Urinary bladder (tissue), 4 donors: Measurements from ENCODE around the gene NANP. TPM values are rescaled to one million over a fixed set of nuclear protein-coding genes. Genes with fewer than 3 reads are reported as not detected.
"Not testable (repeated sequence)": the region's sequence is repeated elsewhere in the genome, so short reads cannot be mapped to it uniquely, and the experiment has no call there.

Source experiments
- DNase-seq: peaks from one replicate; pipeline ENCODE4 v3.0.0-alpha.2; 2015; ENCODE audit errors: extremely low spot score
- H3K27ac ChIP-seq: one replicate; pipeline ENCODE4 v1.5.1; 2013; ENCODE audit warnings: low read depth, mild to moderate bottlenecking, moderate library complexity
- H3K36me3 ChIP-seq: one replicate; pipeline ENCODE4 v1.6.1; 2013; ENCODE audit warnings: mild to moderate bottlenecking, moderate library complexity; ENCODE audit not compliant: insufficient read depth
- H3K4me1 ChIP-seq: one replicate; pipeline ENCODE4 v1.6.1; 2013; ENCODE audit warnings: mild to moderate bottlenecking, moderate library complexity; ENCODE audit not compliant: insufficient read depth
- H3K4me3 ChIP-seq: one replicate; pipeline ENCODE4 v1.5.1; 2013; ENCODE audit warnings: low read depth, low read length
- WGBS: extraction: QIAGEN DNeasy Blood & Tissue Kit; methylation state at CpG from one replicate; pipeline ENCODE4 v1.1.7; 2013; 5-methylcytosine and 5-hydroxymethylcytosine counted together
- polyA plus RNA-seq: library from polyadenylated mRNA; stranded (reverse); fragments of 200-250 nt; gene quantifications from one replicate; pipeline ENCODE4 v1.2.3, GENCODE V29; 2013
- total RNA-seq: library from RNA; depleted of rRNA; stranded (reverse); fragments of >200 nt; gene quantifications from one replicate; pipeline ENCODE4 v1.2.3, GENCODE V29; 2014
- donor health status: healthy with polysubstance abuse.
- donor health status: healthy.

NANP gene, protein sequence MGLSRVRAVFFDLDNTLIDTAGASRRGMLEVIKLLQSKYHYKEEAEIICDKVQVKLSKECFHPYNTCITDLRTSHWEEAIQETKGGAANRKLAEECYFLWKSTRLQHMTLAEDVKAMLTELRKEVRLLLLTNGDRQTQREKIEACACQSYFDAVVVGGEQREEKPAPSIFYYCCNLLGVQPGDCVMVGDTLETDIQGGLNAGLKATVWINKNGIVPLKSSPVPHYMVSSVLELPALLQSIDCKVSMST
- total RNA-seq: 8.9 TPM
- polyA plus RNA-seq: 2.5 TPM

DNA sequence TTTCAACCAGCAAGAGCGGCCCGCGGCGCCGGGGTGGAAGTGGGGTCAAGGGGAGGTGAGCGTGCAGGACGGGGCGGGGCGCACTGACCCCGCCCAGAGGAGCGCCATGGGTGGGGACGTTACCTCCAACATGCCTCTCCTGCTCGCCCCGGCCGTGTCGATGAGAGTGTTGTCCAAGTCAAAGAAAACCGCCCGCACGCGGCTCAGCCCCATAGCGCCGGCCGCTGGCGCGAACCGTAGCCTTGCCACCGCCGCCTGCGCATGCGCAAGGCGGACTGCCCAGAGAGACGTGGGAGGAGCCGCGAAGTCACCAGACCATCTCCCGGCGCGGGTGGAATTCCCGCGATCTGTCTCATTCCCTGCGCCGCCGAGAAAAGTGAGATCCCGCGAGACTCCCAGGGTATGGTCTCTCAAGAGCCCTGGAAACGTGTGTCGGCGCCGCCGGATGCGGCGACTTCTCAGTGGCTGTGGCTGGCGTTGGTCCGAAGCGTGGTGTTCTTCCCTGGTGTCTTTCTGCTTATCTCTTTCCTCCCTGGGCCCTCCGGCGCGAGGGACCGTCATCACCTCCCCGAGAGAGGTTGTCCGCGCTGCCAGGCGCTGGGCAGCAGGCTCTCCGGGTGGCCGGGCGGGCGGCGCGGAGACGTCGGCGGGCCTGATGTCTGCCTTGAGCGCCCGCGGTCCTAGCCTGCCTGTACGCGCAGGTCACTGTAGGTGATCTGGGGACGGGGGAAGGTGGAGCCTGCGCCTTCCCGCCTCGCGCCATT, at the start of gene NANP:
NANP (minus strand) TSS at position 279 of the 764 bp plus-strand sequence; CDS start at position 213, 66 bp downstream.
- WGBS: under 1% methylated on average over 81 of the region's 81 CpGs
- no peaks in the 10 kb centered on the region for H3K36me3 ChIP-seq
- no peaks in the 10 kb centered on the region for H3K4me1 ChIP-seq
- H3K4me3 ChIP-seq: peak within 1 kb of the TSS; percentile 84
- H3K27ac ChIP-seq: peak within 1 kb of the TSS; percentile 89
- peak; percentile 96 for DNase-seq

DNA sequence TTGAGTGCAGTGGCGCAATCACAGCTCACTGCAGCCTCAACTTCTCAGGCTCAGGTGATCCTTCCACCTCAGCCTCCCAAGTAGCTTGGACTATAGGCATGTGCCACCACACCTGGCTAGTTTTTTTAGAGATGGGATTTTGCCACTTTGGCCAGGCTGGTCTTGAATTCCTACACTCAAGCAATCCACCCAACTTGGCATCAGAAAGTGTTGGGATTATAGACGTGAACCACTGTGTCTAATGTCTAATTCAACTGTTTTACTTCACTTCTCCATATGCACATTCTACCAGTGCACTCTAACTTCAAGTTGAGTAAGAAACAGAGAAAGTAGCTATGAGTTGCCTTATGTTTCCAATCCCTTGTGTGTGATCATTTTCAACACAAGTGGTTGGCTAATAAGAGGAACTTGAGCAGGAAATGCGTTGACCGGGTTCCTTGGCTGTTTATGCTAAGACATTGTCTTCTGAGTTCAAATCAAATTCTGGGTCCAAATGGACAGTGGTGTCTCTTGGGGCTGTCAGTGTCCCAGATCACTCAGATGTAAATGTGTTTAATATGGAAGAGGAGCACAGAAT, 48.9 kb upstream of the NANP start:
- no peaks in the 10 kb centered on the region for H3K4me1 ChIP-seq
- WGBS: 93% methylated on average over 4 of the region's 4 CpGs

DNA sequence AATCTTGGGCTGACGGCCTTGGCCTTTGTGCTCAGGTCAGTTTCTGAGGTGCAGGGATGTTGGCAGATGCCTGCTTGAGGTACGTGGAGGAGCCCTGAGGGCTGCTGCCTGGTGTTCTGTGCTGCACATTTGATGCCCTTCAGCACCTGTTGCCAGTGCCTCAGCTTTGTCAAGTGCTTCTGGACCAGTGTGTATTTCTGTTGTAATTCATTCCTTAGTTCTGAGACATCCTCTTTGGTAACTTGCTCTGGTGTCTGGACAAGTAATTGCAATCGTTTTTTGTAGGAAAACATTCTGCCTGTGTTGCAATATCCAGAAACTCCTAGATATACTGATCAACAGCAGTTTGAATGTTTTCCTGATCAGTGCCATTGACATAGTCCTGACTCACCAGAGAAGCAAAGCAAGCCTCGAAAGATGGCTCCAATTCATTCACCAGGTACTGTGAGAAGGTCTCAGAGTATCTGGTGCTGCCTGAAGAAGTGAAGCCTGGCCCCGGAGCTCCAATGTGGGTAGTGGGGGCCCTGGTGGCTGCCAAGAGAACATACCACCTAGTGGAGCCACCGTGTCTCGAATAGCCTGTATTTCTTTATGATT, 46.1 kb upstream of the NANP start:
- Histone ChIP-seq H3K36me3 (peaks cover 1% of the 10 kb centered on the region), H3K4me3 (no peak overlapping the region), H3K27ac (no peak overlapping the region), H3K4me1 (no peaks in the 10 kb centered on the region)
- no peak for DNase-seq
- 65% methylated on average over 7 of the region's 7 CpGs for WGBS

More for the DNA sequence above, 48.9 kb upstream of the NANP start:
- peaks cover 11% of the 10 kb centered on the region for H3K36me3 ChIP-seq
- DNase-seq: no peak
- H3K27ac ChIP-seq: no peak overlapping the region
- H3K4me3 ChIP-seq: no peak overlapping the region

DNA sequence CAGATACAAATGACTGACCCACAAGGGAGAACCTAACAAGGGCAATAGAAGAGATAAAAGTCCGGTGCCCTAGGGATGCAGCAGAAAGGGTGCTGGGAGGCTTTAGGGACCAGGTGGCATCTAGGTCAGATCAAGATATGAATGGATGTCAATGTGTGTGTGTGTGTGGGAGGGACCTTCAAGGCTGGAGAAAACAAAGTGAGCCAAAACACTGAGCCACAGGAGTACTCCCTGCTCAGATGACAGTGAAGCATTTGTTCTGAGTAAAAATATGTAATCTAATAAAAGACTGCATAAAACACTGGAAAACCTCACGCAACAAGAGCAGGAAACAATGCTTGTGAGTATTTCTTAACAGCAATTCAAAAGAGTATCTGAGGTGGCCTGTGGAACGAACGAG, 44.6 kb upstream of the NANP start:
- Histone ChIP-seq H3K4me1 (no peaks in the 10 kb centered on the region), H3K27ac (no peak overlapping the region), H3K4me3 (no peak overlapping the region), H3K36me3 (no peaks in the 10 kb centered on the region)
- no peak for DNase-seq
- WGBS: 78% methylated on average over 4 of the region's 4 CpGs

DNA sequence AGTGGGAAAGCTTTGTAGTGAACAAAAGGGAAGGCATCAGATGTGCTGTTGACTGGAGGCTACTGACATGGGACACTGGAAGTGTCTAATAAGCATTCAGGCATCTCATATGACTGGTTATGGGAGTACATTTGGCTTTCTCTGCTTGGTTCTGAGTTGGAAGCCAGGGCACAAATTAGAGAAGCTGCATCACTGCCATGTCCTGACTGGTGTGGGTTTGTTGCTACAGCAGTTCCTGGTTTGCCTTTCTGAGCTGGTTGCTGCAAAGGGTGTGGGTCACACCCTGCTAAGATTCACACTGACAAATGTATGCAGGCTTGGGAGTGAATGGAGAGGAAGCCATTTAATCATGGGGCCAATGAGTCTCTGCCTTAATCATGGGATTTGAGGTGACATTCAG, 36.2 kb upstream of the NANP start:
- no peaks in the 10 kb centered on the region for H3K4me1 ChIP-seq
- DNase-seq: no peak
- H3K4me3 ChIP-seq: no peak overlapping the region
- no peak overlapping the region for H3K27ac ChIP-seq
- no peaks in the 10 kb centered on the region for H3K36me3 ChIP-seq

DNA sequence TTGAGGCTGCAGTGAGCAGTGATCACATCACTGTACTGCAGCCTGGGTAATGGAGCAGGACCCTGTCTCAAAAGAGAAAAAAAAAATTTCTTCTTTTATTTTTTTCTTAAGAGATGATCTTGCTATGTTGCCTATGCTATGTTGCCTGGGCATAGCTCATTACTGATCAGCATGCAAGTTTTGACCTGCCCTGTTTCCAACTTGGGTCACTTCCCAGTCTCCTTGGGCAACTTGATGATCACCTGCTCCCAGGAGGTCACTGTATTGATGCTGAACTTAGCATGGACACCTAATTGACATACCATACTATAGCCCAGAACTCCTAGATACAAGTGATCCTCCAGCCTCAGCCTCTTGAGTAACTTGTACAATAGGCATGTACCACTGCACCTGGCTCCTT, 30.7 kb upstream of the NANP start:
- Histone ChIP-seq H3K4me1 (no peaks in the 10 kb centered on the region), H3K27ac (no peak overlapping the region), H3K36me3 (no peaks in the 10 kb centered on the region), H3K4me3 (no peak overlapping the region)
- no peak for DNase-seq

DNA sequence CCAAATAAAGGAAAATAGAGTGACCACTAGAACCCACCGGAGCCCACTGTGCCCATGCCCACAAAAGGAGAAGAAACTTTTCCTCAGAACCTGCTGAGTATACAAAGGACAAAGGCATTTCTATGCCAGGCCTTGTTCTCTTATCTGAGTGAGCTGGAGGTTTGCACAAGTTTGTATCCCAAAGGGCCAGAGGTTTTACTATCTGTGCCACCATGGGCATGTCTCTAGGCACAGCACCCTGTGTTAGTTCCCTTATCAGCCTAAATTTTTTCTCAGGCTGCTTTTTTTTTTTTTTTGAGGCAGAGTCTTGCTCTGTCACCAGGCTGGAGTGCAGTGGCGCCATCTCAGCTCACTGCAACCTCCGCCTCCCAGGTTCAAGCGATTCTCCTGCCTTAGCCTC, 29.1 kb upstream of the NANP start:
- not testable (repeated sequence) for H3K27ac ChIP-seq, H3K4me3 ChIP-seq, H3K4me1 ChIP-seq, DNase-seq, H3K36me3 ChIP-seq
- 96% methylated on average over 4 of the region's 4 CpGs for WGBS

DNA sequence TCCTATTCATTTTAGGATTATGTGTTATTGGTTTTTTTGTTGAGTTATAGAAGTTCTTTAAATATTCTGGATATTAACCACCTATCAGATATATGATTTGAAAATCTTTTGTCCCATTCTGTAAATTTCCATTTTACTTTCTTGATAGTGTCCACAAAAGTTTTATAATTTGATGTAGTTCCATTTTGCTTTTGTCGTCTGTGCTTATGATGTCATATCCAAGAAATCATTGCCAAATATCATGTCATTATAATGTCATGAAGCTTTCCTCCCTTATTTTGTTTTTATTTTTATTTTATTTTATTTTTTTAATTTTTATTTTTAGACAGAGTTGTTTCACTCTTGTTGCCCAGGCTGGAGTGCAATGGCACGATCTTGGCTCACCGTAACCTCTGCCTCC, 21.0 kb upstream of the NANP start:
- Histone ChIP-seq H3K36me3 (no peaks in the 10 kb centered on the region), H3K4me1 (no peaks in the 10 kb centered on the region), H3K27ac (no peak overlapping the region), H3K4me3 (no peak overlapping the region)
- WGBS: 97% methylated on average over 3 of the region's 3 CpGs
- DNase-seq: no peak

DNA sequence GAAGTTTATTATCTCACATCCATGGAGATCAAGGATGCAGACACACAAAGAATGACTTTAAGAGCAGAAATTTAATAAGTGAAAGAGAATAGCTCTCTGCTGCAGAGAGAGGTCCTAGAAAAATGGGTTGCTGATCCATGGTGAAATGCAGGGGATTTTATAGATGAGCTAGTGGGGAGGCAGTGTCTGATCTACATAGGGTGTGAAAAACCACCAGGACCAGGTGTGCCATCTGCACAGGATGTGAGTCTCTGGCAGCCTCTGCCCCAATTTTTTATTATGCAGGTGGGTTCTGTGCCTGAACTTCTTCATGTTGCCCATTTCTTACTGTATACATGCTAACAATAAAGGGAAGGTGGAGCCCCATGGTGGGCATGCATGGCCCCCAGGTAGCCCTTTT, 19.9 kb upstream of the NANP start:
- no peak overlapping the region for H3K27ac ChIP-seq
- H3K4me3 ChIP-seq: no peak overlapping the region
- no peaks in the 10 kb centered on the region for H3K4me1 ChIP-seq
- H3K36me3 ChIP-seq: no peaks in the 10 kb centered on the region
- no peak for DNase-seq

DNA sequence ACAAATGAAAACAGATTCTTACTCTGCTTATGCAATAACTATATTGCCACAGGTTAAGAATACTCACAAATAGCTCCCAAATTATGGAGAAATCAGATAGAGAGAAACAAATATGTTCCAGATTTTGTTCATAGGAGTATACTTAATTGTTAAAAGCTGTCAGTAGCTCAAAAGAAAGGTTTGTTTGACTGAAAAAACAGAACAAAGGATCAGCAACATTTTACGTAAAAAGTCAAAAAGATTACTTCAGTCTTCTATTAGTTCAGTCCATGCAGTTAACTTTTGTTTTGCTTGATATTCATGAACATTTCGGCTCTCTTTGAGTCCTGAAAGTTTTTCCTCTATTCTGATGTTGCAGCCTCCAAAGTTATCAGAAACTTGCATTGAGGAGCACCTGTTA, 13.4 kb upstream of the NANP start:
- H3K36me3 ChIP-seq: peaks cover 1% of the 10 kb centered on the region
- no peak overlapping the region for H3K4me3 ChIP-seq
- no peaks in the 10 kb centered on the region for H3K4me1 ChIP-seq
- WGBS: 94% methylated on average over 2 of the region's 2 CpGs
- H3K27ac ChIP-seq: no peak overlapping the region
- DNase-seq: no peak

DNA sequence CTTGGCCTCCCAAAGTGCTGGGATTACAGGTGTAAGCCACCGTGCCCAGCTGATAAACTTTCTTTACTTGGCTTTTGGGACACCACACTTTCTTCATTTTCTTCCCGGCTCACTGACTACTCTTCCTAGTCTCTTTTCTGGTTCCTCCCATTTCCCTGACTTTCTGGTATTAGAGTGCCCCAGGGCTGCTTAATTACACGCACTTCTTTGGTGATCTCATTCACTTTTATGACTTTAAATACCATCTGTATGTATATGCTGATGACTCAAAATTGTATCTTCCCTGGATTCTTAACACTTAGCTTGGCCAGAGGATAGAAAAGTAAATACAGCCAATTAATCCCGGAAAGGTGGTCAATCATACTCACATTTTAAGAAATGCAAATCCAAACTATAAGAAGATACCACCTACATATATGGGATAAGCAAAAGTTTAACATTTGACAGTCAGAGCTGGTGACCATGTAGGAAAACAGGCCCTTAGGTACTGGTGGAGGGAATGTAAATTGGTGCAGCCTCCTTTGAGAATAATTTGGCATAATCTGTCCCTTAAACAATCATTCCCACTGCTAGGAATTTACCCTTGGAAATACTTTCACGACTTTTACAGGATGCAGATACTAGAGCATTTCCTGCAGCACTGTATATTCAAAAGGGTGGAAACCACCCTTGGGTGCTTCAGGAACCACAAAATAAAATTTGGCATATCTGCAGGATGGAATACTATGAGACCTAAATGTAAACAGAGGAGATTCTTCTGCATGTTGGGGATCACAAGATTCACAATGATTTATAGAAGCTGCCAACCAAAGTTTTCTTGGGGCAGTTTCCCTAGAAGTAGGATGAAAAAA, 9.4 kb upstream of the NANP start:
- H3K4me3 ChIP-seq: no peak overlapping the region
- H3K4me1 ChIP-seq: no peaks in the 10 kb centered on the region
- 81% methylated on average over 5 of the region's 5 CpGs for WGBS
- no peak for DNase-seq
- no peak overlapping the region for H3K27ac ChIP-seq
- peaks cover 1% of the 10 kb centered on the region for H3K36me3 ChIP-seq

DNA sequence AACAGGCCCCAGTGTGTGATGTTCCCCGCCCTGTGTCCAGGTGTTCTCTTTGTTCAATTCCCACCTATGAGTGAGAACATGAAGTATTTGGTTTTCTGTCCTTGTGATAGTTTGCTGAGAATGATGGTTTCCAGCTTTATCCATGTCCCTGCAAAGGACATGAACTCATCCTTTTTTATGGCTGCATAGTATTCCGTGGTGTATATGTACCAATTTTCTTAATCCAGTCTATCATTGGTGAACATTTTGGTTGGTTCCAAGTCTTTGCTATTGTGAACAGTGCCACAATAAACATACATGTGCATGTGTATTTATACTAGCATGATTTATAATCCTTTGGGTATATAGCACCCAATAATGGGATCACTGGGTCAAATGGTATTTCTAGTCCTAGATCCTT, 6.8 kb upstream of the NANP start:
- not testable (repeated sequence) for H3K4me3 ChIP-seq, DNase-seq, H3K27ac ChIP-seq, H3K4me1 ChIP-seq, H3K36me3 ChIP-seq
- WGBS: 95% methylated on average over 2 of the region's 2 CpGs

DNA sequence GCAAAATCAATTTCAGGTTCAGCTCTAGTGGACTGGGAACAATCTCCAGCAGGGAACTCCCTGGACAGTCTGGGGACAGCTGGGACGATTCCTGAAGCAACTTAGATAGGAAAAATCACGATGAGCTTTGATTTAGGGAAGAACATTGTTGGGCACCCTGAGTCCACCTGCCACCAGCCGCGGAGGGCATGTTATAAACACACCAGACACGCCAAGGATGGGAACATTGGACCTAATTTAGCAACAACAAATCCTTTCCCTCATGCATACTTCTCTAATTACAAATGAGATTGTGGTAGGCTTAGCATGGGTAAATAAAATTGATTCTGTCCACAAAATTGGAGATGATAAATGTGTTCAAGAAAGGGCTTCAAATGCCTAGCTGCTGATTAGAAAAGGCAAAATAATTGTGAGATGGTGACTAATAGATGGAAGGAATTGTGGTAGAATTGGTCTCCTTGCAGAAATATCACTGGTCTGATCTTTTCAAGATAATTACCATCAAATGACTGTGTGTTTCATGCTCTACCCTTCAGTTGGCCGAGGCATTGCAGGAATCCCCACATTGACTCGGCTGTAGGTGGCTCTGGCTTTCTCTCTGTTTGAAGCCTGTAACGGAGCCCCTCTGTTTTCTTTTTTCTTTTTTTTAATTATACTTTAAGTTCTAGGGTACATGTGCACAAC, 6.1 kb upstream of the NANP start:
- Histone ChIP-seq H3K4me3 (no peak overlapping the region), H3K4me1 (no peaks in the 10 kb centered on the region), H3K27ac (no peak overlapping the region), H3K36me3 (no peaks in the 10 kb centered on the region)
- 90% methylated on average over 8 of the region's 8 CpGs for WGBS
- no peak for DNase-seq
